NCI-H524 (cell line): ENCODE results near the gene TMTC4.
"Not testable (repeated sequence)": the region's sequence is repeated elsewhere in the genome, so short reads cannot be mapped to it uniquely, and the experiment has no call there.

Source experiments
- DNase-seq, 2 experiments: peaks; one replicate each; lab custom pipeline; 2025; lab: John Stamatoyannopoulos, UW

TMTC4 gene

DNA sequence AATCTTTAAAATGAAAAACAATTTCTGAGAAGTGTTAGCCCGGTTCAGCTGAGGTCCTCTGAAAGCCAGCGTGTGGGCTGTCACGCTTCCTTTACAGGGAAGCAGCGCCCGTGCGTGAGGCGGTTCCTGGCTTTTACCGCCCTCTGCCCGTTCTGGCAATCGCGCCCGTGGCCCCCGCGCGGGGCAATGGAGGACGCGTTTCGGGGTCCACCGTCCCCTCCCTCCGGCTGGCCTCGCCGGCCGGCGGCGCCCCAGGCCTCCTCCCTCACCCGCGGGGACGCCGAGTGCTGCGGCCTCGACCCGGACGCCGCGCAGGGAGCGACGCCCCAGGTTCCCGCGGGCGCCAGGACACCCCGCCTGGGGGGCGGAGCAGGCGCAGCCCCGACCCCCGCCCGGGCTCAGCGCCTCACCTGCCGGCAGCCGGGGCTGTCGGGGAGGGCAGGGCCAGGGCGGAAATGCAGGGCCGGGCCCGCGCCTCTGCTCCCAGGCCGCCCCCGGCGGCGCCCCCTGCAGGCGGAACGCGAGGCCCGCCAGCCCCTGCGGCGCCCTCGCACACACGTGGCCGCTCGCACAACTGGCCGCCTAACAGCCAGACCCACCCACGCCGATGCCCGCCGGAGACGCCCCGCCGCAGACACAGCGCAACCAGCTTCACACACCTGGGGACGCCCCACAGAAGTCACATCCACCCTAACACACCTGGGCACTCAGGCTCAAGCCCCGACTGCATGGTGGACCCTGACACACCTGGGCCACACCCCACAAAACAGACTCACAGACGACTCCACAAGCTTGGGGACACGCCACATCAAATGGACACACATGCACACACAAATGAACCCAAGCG is 86.0 kb downstream of the TMTC4 start, which contains the start of gene GGACT:
Gene GGACT, minus strand, starts transcription at position 459 of the 847 bp plus-strand sequence. CDS start 56,198 bp downstream, outside the sequence.
- peak; percentile 20 to 60 for DNase-seq

DNA sequence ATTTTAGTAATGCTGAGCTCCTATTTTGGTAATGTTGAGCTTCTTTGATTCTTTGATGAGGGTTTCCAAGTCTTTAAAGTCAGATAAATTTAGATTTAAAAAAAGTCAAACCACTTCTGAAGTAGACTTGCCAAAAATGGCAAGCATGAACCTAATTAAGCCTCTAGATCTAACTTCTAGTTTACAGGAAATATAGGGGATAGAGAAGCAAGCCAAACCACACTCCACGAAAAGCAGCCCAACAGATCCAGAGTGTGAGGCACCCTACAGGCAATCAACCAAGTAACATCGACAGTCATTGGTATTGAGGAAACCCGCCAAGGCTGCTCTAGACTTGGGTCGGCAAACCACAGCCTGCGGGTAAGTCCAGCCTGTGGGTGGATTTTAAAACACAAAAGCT is 89.7 kb downstream of the TMTC4 start:
- no peak for DNase-seq

DNA sequence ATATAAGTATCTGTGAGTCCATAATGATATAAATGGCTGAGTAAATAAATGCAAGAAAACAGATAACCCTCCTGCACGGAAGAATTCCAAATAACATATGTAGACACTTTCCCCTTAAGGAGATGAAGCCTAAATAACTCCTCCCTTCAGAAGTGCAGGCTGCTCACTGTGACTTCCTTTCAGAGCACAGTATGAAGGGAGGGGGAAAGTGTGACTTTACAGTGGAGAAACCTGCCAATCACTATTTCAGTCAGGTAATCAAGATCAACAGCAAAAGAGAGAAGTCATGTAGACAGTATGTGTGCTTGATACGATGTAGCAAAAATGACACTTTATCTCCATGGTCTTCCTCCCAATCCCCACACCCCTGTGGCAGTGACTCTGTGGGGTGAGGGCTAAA is 93.1 kb downstream of the TMTC4 start:
- no peak for DNase-seq

DNA sequence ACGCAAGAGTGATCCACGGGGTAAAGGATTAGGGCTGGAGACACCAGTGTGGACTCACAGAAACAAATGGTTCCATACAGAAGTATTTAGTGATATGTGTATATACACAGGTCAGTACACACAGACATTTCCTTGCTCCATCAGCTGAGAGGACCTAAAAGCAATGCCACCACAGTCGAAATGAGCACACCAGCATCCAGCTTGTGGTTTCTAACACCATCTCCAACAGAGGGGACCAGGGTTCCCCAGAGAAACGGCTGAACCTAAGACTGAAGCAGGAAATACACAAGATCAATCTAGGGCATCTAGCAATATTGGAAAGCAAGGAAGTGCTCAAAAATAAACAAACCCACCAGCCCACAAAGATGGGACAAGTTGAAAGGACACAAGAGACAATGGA is 93.6 kb downstream of the TMTC4 start:
- no peak for DNase-seq

DNA sequence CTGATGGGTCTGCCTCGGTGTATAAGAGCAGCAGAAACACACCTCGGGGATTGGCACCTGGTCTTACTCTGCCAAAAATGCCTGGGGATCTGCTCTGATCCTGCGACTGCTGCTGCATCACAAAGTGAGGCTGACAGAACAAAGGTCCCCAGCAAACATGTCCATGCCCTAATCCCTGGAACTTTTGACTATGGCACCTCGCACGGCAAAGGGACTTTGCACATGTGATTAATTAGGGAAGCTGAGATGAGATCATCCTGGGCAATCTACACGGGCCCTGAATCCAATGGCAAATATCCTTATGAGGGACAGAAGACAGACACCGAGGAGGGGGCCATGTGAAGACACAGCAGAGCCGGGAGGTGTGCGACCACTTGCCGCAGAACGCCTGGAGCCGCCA is 94.5 kb downstream of the TMTC4 start:
- DNase-seq = no peak

DNA sequence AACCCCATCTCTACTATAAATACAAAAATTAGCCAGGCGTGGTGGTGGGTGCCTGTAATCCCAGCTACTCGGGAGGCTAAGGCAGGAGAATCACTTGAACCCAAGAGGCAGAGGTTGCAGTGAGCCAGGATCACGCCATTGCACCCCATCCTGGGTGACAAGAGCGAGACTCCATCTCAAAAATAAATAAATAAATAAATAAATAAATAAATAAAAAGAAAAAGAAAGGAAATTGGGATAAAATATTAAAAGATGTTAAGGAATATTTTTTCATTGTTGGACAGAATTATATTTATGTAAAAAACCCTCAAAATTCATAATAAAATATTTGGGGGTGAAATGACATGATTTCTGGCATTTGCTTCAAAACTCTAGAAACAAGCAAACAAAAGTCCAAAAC is 97.4 kb downstream of the TMTC4 start:
- DNase-seq = not testable (repeated sequence)

DNA sequence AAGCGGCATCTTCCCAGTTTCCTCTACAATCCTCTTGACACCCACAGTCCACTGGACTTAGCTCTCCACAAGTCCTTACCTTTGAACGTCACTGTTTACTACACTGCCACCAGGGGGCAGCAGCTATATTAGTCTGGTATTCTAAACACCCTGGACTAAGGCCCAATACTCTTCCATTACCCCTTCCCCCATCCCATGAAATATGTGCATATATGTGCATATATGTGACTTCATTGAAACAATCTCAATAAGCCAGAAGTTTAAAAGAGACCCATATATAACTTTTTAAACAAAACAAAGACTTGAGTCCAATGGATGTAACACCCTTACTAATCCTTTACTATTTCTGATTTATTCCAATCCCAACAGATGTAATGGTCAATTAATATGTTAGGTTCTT is 101.5 kb downstream of the TMTC4 start:
- peak; percentile 53 to 75 for DNase-seq

DNA sequence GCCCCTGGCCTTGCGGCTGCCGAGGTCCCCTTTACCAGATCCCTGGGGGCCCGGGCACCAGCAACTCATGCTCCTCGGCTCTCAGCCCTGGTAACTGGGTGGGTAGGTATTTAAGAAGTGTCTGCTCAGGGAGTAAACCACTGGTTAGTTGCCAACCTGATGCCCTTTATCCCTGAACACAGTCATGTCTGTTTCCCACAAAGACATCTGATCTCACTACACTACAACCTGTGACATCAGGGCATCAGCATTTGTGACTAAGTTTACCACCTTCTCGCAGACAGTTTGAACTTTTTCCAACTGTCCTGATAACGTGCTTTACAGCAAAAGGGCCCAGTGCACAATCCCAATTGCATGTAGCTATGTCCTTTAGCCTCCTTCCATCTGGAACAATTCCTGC is 108.1 kb downstream of the TMTC4 start:
- no peak for DNase-seq

DNA sequence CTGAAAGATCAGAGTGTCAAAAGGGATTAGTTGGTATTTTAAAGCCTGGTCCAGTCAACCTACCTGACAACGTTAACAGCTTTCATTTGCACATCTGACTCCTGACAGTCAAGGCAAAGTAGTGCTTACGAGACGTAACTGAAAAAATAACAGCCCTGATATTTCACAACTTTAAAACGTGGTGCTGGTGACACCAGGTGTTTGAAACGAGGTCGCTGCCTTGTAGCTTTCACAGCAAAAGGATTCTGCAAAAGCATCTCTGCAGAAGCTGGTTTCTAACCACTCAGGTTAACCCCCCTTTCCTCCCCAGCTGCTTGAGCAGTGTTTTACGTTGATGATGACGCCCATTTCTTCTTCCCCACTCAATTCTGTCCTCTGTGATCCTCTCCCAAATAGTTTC is 109.3 kb downstream of the TMTC4 start:
- no peak for DNase-seq

DNA sequence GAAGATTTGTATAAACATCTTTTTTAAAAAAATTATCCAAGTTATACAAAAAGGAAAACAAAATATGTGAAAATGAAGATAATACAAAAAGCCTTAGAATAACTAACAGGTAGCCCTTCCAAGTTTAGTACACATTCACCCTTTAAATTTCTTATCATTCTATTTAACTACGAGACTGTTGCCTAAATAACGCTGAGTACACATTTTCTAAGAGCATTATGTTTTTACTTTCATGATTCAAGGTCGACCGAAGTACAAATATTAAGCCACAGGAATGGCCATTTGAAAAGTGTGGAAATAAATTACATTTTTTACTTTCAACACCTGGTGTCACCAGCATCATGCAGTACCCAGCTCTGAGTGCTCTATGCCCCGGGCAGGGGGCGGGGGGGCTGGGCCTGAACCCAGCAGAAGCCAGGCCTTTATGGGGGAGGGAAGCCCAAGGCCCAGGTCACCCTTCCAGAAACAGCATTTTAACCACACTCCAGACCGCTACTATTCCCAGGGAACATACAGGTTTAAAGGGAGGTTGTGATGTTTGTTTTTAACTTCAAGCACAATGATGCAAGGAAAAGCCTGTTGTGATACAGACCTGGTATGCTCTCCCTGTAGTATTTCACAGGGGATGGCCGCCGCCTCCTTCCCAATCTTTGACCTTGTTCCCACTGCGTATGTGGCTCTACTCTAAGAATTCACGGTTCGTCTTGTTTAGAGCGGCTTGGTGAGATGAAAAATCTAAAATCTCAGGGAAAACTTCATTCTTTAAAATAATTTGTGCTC is 110.0 kb downstream of the TMTC4 start:
- no peak for DNase-seq

DNA sequence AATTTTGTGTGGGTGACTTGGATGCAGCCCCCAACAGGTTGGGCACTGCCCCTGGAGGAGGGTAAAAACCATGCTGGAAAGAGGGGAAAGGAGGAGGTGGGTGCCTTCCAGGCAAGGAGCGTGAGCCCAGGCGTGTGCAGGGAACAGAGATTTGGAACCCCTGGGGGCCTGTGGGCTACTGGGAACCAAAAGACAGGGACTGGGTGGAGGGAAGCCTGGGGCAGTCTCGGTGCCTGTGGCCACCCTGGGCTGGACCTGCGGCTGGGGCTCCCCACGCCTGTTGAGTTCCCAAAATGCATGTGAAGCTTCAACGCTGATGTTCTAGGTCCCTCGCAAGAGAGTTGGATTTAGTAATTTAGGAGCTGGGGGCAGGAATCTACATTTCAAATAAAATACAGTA is 110.8 kb downstream of the TMTC4 start:
- DNase-seq = no peak

DNA sequence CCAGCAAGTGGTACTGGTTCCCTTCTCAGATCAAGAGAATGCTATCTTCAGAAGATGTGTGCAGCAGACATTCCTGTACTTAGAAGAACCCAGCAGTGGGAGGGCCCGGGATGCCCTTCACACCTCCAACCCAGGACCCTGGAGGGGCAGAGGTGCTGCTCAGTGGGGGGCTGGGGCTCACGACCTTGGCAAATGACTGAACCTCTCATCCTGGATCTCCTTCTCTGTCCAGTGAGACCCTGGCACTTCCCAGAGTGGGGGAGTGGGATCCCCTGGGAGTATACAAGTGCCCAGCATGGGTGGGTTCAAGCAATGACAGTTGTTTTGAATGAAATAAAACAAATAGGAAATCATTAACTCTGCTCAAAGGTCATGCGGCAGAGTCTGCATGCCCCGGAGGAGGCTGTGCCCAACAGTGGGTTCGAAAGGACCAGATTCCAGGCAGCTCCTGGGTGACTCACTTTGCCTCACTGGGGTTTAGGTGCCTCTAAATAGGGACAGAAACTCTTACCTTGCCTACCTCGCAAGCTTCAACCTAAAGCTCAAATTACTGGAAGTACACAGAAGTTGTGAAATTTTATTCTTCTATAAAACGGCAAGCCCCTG is 112.9 kb downstream of the TMTC4 start:
- no peak for DNase-seq

DNA sequence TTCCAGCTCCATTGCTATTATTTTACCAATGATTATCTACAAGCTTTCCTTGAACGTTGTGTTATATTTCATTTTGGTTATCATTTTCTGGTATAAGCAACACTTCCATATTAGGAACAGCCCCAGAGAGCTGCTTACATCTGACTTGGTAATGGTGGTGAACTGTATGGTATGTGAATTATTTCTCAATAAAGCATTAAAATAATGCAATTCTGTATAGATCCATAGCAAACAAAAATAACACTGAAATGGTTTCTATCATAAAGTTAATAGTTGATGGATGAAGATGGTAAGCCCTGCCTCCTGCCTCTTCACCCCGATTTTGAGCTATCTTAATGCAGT is 113.5 kb downstream of the TMTC4 start:
- DNase-seq = no peak

DNA sequence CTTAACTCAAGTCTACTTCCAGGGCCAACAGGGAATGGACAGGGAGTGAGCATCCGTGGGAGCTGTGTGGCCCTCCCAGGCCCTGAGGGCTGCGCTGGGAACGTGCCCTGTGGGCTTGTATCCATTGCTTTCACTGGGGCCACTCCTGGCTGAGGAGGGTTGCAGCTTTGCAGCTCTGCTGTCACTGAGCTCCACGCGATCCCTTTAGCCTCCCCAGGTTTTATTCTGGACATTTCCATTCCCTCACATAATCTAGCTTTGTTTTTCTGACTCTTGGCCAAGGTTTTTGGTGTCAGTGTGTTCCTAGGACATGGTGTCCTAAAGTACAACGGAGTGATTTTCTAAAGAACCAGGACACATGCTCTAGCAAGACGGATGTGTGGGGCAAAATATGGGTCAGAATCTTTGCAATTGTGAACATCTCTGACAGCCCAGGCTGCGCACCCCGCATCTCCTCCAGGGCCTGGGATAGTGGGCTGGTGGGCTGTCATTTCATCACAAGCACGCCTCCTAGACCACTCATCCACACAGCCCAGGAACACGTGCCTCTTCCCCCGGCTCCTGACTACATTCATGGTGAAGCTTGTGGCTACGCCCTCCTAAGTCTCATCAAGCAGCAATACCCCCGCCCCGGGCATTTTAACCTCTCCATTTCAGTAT is 114.0 kb downstream of the TMTC4 start:
- DNase-seq = no peak

DNA sequence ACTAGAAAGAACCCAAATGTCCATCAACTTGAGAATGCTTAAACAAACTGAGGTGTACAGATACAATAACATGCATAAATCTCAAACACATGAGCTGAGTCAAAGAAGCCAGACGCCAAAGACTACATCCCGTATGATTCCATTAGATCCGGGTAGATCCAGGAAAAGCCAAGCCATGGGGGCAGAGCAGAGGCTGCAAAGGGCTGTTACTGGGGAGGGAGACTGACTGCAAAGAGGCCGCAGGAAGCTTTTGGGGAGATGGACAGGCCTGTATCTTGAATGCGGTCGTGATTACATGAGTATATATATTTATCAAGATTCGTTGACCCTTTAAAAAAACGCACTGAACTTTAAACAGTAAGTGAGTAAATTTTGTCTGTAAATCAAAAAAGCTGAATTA is 114.7 kb downstream of the TMTC4 start:
- no peak for DNase-seq
